Smooth muscle cell (in vitro differentiated cells): ENCODE measurements around the gene DCTN4. TPM values are rescaled to one million over a fixed set of nuclear protein-coding genes. Genes with fewer than 3 reads are reported as not detected.
A peak's percentile ranks its signal among the peaks of the same experiment; 100 is the strongest.

Experiments used
- DNase-seq: peaks from one replicate; lab custom pipeline; 2025; ENCODE audit not compliant: unreplicated experiment; lab: John Stamatoyannopoulos, UW
- H2AFZ ChIP-seq: fragments of 200-600 bp; sonication (generic); 2 replicates; pipeline ENCODE4 v1.6.0; 2016; ENCODE audit warnings: antibody characterized with exemption, low read depth, mild to moderate bottlenecking
- H3F3A ChIP-seq: fragments of 200-600 bp; sonication (generic); 2 replicates; pipeline ENCODE4 v1.6.0; 2017; ENCODE audit warnings: antibody characterized with exemption, low read depth
- H3K27ac ChIP-seq: fragments of 200-600 bp; sonication (generic); 2 replicates; pipeline ENCODE4 v1.5.1; 2016; ENCODE audit warnings: low read depth, mild to moderate bottlenecking
- H3K27me3 ChIP-seq: fragments of 200-600 bp; sonication (generic); 2 replicates; pipeline ENCODE4 v1.6.1; 2016; ENCODE audit warnings: low read depth, mild to moderate bottlenecking
- H3K36me3 ChIP-seq: fragments of 200-600 bp; sonication (generic); 2 replicates; pipeline ENCODE4 v1.5.1; 2016; ENCODE audit warnings: low read depth
- H3K4me1 ChIP-seq: fragments of 200-600 bp; sonication (generic); 2 replicates; pipeline ENCODE4 v1.5.1; 2016; ENCODE audit warnings: low read depth
- H3K4me2 ChIP-seq: fragments of 200-600 bp; sonication (generic); 2 replicates; pipeline ENCODE4 v1.6.0; 2016; ENCODE audit warnings: mild to moderate bottlenecking
- H3K4me3 ChIP-seq: fragments of 200-600 bp; sonication (generic); 2 replicates; pipeline ENCODE4 v1.5.1; 2016; ENCODE audit warnings: mild to moderate bottlenecking
- H3K79me2 ChIP-seq: fragments of 200-600 bp; sonication (generic); 2 replicates; pipeline ENCODE4 v1.6.0; 2016; ENCODE audit warnings: low read depth, mild to moderate bottlenecking
- H3K9ac ChIP-seq: fragments of 200-600 bp; sonication (generic); 2 replicates; pipeline ENCODE4 v1.6.0; 2016; ENCODE audit warnings: low read depth
- H3K9me3 ChIP-seq: fragments of 200-600 bp; sonication (generic); replicated peaks from 2 replicates; pipeline ENCODE4 v1.5.1; 2016; ENCODE audit warnings: low read depth
- H4K20me1 ChIP-seq: fragments of 200-600 bp; sonication (generic); 2 replicates; pipeline ENCODE4 v1.6.0; 2016; ENCODE audit warnings: low read depth
- WGBS: methylation state at CpG from one replicate; pipeline ENCODE4 v1.1.7; 2016; ENCODE audit warnings: low lambda C conversion rate; 5-methylcytosine and 5-hydroxymethylcytosine counted together
- polyA plus RNA-seq: library from polyadenylated mRNA; unstranded; fragments of >200 nt; fragmentation: Nextera tagmentation; extraction: Ambion mirVana; gene quantifications from 2 replicates; pipeline ENCODE4 v1.2.1, GENCODE V29; 2016
- total RNA-seq: library from RNA; depleted of rRNA; stranded (reverse); fragments of >200 nt; gene quantifications from 2 replicates; pipeline ENCODE4 v1.2.3, GENCODE V29; 2014
- TF ChIP-seq, protein P1 (sequence below): fragments of 200-600 bp; sonication (generic); IDR thresholded peaks from 2 replicates; pipeline ENCODE4 v1.5.1; 2017; ENCODE audit warnings: borderline replicate concordance, mild to moderate bottlenecking, antibody characterized with exemption; ENCODE audit not compliant: insufficient read depth, poor library complexity, severe bottlenecking

Gene DCTN4
- total and polyA plus RNA-seq, 2 experiments from 2014 or later: 38.7 to 77.7 TPM

DNA sequence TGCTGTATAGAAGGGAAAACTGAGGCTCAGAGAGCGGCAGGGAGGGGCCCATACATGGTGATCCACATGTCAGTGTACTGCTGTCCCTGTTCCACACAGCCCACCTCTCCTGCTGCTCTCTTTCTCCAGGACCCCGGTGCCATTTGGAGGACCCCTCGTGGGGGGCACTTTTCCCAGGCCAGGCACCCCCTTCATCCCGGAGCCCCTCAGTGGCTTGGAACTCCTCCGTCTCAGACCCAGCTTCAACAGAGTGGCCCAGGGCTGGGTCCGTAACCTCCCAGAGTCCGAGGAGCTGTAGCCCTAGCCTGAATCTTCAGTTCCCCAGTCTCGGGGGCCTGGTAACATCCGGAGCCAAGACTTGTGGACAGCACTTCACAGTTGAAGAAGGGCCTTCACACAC, 82.2 kb downstream of the DCTN4 start:
- 94% methylated on average over 9 of the region's 9 CpGs for WGBS
- no peaks in the 10 kb centered on the region for H4K20me1 ChIP-seq

DNA sequence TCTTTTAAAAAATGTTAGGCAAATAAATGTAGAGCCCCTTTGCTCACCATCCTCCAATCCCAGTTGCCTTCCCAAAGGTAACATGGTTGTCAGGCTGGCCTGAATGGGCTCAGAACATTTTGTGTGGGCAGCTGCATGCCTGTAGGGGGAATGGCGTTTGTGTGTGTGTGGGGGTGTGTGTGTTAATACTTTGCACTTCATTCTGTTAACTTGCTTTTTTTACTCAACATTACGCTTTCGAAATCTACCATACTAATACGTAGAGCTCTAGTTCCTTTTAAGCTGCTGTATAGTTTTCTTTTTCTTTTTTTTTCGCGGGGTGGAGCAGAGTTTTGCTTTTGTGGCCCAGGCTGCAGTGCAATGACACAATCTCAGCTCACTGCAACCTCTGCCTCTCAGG, 83.7 kb downstream of the DCTN4 start:
- Histone ChIP-seq H4K20me1 (no peaks in the 10 kb centered on the region), H3K9ac (no peak overlapping the region), H3K27me3 (no peaks in the 10 kb centered on the region), H3F3A (peaks cover 19% of the 10 kb centered on the region), H3K4me1 (peaks cover 5% of the 10 kb centered on the region), H3K27ac (peak overlapping the region; percentile 92), H3K79me2 (no peaks in the 10 kb centered on the region), H2AFZ (no peak overlapping the region), H3K4me2 (peak overlapping the region; percentile 67), H3K9me3 (no peaks in the 10 kb centered on the region), H3K4me3 (no peak overlapping the region), H3K36me3 (no peaks in the 10 kb centered on the region)
- no peak for DNase-seq
- TF ChIP-seq, protein P1, sequence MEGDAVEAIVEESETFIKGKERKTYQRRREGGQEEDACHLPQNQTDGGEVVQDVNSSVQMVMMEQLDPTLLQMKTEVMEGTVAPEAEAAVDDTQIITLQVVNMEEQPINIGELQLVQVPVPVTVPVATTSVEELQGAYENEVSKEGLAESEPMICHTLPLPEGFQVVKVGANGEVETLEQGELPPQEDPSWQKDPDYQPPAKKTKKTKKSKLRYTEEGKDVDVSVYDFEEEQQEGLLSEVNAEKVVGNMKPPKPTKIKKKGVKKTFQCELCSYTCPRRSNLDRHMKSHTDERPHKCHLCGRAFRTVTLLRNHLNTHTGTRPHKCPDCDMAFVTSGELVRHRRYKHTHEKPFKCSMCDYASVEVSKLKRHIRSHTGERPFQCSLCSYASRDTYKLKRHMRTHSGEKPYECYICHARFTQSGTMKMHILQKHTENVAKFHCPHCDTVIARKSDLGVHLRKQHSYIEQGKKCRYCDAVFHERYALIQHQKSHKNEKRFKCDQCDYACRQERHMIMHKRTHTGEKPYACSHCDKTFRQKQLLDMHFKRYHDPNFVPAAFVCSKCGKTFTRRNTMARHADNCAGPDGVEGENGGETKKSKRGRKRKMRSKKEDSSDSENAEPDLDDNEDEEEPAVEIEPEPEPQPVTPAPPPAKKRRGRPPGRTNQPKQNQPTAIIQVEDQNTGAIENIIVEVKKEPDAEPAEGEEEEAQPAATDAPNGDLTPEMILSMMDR: no peak
- WGBS: 80% methylated on average over 6 of the region's 6 CpGs

More for the DNA sequence above, 82.2 kb downstream of the DCTN4 start:
- TF ChIP-seq, protein P1: no peak
- no peak overlapping the region for H3K4me2 ChIP-seq
- H2AFZ ChIP-seq: no peak overlapping the region
- H3K36me3 ChIP-seq: no peaks in the 10 kb centered on the region
- H3K4me3 ChIP-seq: no peak overlapping the region
- H3K27me3 ChIP-seq: no peaks in the 10 kb centered on the region
- no peak for DNase-seq
- H3F3A ChIP-seq: peaks cover 19% of the 10 kb centered on the region
- H3K9me3 ChIP-seq: no peaks in the 10 kb centered on the region
- no peak overlapping the region for H3K9ac ChIP-seq
- H3K27ac ChIP-seq: no peak overlapping the region
- H3K4me1 ChIP-seq: peaks cover 5% of the 10 kb centered on the region
- H3K79me2 ChIP-seq: no peaks in the 10 kb centered on the region

DNA sequence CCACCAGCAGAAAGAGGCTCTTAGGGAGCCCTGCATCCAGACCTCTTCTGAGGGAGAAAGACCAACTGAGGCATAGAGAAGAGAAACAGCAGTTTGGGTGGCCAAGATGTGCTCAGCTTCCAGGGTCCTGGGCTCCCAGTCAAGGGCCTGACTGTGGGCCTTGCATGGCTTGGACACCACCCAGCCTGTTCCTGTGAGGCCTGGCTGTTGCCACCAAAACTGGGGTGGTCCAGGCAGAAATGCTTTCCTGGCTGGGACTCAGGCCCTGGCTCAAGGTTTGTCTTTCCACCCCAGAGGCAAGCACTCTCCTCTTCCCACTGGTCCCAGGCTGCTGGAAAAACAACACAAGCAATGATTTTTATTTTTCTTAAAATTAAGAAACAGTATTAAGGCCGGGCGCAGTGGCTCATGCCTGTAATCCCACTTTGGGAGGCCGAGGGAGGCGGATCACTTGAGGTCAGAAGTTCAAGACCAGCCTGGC, 84.4 kb downstream of the DCTN4 start:
- H3K79me2 ChIP-seq: no peaks in the 10 kb centered on the region
- no peak for DNase-seq
- H3K9me3 ChIP-seq: no peaks in the 10 kb centered on the region
- H3K27me3 ChIP-seq: no peaks in the 10 kb centered on the region
- peaks cover 5% of the 10 kb centered on the region for H3K4me1 ChIP-seq
- no peak overlapping the region for H3K4me3 ChIP-seq
- H3F3A ChIP-seq: peaks cover 19% of the 10 kb centered on the region
- TF ChIP-seq, protein P1: no peak
- H4K20me1 ChIP-seq: no peaks in the 10 kb centered on the region
- 67% methylated on average over 4 of the region's 4 CpGs for WGBS
- peak overlapping the region; percentile 41 for H3K9ac ChIP-seq
- peak overlapping the region; percentile 67 for H3K4me2 ChIP-seq
- no peaks in the 10 kb centered on the region for H3K36me3 ChIP-seq
- peak overlapping the region; percentile 92 for H3K27ac ChIP-seq
- H2AFZ ChIP-seq: no peak overlapping the region

DNA sequence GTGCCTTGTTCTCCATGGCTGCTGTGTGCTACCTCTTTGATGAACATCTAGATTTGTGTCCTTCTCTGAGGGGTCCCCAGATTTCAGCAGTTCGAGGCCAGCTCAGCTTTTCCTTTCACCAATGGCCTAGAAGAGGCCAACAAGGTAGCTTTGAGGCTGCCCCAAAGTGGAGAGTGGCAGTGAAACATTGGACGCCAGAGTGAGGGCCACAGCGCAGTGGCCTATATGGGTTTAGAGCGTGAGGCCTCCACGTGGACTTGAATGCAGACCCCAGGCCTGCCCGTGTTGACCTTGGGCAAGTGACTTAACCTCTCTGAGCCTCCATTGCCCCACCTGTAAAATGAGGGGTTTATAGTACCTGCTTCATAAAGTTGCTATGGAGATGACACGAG, 85.9 kb downstream of the DCTN4 start:
- Histone ChIP-seq H3K9ac (no peak overlapping the region), H3K36me3 (no peaks in the 10 kb centered on the region), H3K4me3 (peak overlapping the region; percentile 53), H3K9me3 (no peaks in the 10 kb centered on the region), H2AFZ (no peak overlapping the region), H3K4me2 (peak overlapping the region; percentile 92), H4K20me1 (no peaks in the 10 kb centered on the region), H3K27me3 (no peaks in the 10 kb centered on the region), H3F3A (peaks cover 19% of the 10 kb centered on the region), H3K79me2 (no peaks in the 10 kb centered on the region), H3K4me1 (peaks cover 5% of the 10 kb centered on the region), H3K27ac (peak overlapping the region; percentile 92)
- no peak for DNase-seq
- TF ChIP-seq, protein P1: no peak
- WGBS: 57% methylated on average over 7 of the region's 7 CpGs
